ENCODE data around the gene PVALB.

- TF ChIP-seq CTCF (IDR thresholded peaks at IDR 0.05; ENCODE audit: extremely low read depth in 1 of 2, insufficient read depth in 1 of 2, low read depth in 1 of 2, low read length in 2 of 2) (no peak), MAX (IDR thresholded peaks at IDR 0.05; ENCODE audit: insufficient read depth, insufficient read length) (no peak), POLR2A (IDR thresholded peaks at IDR 0.05; ENCODE audit: low read depth, low read length) (no peak), MYC (IDR thresholded peaks at IDR 0.05; ENCODE audit: low read depth, low read length) (no peak), EZH2 (IDR thresholded peaks at IDR 0.05; ENCODE audit: borderline replicate concordance, low read depth, low read length, severe bottlenecking) (no peak), GATA2 (IDR thresholded peaks at IDR 0.05; ENCODE audit: insufficient read depth, insufficient read length, low read depth, low read length) (no peak), JUN (IDR thresholded peaks at IDR 0.05; ENCODE audit: borderline replicate concordance, insufficient read depth, insufficient read length, low read depth) (no peak)
These were observed 35.5 kb upstream of the PVALB start for GRCh38 chr22:36852056-36852973.
